NCI-H526 treated with DMSO at 0.1 percent for 48 hours (cell line): ENCODE measurements around the gene XRCC3.
"Not testable (repeated sequence)": the region's sequence is repeated elsewhere in the genome, so short reads cannot be mapped to it uniquely, and the experiment has no call there.

ENCODE experiments used
- DNase-seq: peaks from one replicate; lab custom pipeline; 2025; lab: John Stamatoyannopoulos, UW

Gene XRCC3

DNA sequence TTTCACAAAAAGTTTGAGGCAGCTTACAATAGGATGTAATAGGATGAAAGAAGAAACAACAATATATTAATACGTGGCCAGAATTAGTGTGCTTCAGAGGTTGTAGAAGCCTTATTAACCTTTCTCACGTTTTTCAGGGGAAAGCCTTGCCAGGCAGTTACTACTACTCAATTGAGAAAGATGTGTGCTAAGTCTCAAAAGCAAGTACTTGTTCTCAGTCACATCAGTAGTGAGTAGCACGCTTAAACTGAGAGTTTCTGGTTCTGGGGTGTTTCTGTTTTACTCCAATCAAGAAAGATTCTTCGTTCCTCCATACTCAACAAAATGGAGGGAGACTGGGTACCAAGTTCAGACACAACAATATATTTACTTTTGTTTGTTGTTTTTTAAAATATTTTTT lies 47.6 kb downstream of the XRCC3 start:
- no peak for DNase-seq

DNA sequence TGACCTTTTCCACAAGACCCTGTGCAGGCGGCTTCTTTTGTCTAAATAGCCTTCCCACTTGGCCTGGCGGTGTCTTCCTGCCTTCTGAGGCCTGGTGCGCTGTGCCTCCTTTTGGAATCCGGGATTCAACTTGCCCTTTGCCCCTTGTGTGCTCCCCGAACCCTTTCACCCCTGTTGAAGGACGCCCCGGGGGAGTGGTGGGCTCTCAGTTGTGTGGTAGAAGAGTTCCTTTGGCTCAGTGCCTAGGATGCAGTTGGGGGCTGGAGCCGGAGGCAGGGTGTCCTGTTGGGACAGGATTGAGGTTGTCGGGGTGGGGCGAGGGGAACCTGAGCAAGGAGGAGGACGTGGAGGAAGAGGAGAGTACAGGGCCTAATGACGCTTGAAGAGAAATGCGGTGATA lies 51.7 kb downstream of the XRCC3 start:
- DNase-seq: no peak

DNA sequence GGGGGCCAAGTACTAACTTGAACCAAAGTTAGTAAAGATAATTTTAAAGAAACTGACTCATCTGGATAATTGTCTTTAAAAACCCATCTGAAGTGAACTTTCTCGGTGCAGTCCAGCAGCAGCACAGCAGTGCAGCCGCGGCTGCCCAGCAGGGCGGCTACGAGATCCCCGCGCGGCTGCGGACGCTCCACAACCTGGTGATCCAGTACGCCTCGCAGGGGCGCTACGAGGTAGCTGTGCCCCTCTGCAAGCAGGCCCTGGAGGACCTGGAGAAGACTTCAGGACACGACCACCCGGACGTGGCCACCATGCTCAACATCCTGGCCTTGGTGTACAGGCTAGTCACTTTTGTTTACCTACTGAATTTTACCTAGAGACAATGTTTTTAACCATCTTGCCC lies 52.7 kb downstream of the XRCC3 start:
- DNase-seq: no peak

DNA sequence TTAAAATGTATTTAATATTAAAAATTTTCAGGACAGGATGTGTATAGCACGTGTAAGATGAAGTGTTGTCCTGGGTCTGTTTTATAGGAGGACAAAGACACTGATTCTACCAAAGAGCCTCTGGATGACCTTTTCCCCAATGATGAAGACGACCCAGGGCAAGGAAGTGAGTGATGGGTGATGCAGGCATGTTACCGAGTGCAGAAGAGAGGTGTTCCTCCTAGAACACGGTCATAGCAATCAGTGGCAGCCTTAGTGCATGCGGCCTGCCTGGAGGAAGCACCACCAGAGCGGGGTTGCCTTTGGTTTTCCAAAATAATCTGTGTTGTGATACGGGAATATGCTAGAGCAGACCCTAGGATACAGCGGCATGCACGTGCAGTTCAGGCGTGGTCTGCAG lies 53.2 kb downstream of the XRCC3 start:
- no peak for DNase-seq

DNA sequence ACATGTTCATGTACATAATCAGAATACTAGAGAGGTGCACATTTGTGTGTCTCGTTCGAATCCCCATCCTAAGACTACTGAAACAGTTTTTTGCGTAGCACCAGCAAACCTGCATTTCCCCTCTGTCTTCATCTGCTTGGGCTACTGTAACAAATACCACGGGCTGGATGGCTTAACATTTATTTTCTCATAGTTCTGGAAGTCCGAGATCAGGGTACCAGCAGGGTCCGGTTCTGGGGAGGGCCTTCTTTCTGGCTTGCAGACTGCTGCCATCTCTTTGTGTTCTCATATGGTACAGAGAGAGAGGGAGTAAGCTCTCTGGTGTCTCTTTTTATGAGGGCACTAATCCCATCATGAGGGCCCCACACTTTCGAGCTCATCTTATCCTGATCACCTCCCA lies 55.6 kb downstream of the XRCC3 start:
- no peak for DNase-seq

DNA sequence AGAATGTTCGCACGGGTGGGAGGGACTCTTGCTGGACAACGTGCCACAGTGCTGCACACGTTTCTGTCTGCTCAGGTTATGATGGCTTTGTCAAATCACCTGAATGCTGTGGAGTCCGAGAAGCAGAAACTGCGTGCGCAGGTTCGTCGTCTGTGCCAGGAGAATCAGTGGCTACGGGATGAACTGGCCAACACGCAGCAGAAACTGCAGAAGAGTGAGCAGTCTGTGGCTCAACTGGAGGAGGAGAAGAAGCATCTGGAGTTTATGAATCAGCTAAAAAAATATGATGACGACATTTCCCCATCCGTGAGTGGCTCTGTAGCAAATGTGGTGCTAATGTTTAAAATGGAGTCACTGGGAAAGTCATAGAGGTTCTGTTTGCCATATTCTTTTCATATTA lies 57.8 kb downstream of the XRCC3 start:
- DNase-seq: no peak

DNA sequence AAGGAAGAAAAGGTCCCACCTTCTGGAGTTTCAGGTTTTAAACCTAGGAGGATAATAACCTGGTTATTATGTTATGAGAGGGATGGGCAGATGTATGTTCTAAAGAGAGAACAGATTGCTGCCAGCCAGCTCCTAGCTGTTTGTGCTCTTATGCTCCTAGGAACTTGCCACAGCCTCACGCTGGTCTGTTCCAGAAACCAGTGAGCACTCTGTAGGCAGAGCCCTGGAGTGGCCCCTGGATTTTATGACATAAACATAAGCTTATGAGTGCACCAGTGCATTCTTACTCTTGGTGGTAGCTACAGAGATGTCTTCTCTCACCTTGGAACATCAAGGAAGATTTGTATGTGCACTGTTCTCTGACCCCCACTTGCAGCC lies 58.5 kb downstream of the XRCC3 start:
- no peak for DNase-seq

DNA sequence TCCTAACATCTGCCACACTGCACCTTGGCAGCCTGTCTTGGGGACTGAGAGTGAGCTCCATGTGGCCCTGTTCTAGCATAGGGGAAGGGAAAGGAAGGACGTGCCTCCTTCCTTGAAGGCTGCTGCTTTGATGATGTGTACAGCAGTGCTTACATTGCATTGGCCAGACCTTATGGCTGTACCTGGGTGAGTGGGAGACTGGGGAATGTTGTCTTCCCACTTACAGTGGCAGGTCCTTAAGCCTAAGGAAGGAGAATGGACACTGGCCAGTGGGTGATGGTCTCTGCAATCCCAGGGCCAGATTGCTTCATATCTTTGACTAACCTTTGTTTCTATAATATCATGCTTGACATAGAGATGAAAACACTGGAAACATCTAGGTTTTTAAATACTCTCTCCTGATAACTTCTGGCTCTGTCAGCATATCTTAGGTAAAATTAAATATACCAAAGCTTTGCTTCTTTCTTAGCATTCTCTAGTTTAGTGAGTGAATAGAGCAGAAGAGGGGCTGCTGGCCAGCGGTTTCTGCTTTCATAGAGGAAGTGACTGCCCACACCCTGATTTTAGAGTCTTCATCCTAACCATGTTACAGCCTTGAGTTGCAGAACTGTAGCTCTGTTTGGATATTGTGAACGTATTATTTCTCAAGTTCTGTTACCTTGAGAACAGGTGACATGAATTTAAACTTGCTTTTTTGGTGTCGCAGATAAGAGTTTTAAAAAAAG lies 59.1 kb downstream of the XRCC3 start:
- DNase-seq: no peak

DNA sequence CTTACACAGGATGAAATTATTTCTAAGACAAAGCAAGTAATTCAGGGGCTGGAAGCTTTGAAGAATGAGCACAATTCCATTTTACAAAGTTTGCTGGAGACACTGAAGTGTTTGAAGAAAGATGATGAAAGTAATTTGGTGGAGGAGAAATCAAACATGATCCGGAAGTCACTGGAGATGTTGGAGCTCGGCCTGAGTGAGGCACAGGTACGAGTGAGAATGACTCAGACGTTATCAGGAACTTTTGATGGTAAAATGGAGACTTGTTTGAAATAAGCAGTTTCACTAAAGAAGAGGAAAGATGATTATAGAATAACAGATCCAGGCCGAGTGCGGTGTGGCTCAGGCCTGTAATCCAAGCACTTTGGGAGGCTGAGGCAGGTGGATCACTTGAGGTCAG lies 60.6 kb downstream of the XRCC3 start:
- DNase-seq: no peak

DNA sequence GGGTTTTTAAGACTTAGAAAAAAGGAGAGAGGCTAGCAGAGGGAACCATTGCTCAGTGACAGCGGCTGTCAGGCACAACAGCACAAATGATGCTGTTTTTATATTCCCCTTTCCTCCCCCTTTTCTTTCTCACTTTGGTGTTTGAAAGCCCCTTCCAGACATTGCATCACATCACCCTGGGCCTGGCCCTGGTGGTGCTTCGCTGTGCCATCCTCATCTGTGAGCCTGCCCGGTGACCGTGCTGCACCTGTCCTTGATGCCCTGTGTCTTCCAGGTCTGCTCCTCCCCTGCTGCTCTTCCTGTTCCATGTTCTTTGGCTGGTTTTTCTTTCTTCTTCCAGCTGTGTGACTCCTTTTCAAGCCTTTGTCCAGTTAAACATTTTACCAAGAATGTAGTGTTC lies 61.4 kb downstream of the XRCC3 start:
- no peak for DNase-seq

DNA sequence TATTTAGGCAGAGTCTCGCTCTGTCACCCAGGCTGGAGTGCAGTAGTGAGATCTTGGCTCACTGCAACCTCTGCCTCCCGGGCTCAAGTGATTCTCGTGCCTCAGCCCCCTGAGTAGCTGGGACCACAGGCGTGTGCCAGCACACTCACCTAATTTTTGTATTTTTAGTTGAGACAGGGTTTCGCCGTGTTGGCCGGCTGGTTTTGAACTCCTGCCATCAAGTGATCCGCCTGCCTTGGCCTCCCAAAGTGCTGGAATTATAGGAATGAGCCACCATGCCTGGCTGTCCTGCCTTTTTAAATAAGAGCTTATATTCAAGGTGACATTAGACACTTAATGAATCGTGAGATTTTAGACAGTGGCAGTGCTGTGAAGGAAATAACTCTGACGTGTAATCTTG lies 61.9 kb downstream of the XRCC3 start:
- not testable (repeated sequence) for DNase-seq

DNA sequence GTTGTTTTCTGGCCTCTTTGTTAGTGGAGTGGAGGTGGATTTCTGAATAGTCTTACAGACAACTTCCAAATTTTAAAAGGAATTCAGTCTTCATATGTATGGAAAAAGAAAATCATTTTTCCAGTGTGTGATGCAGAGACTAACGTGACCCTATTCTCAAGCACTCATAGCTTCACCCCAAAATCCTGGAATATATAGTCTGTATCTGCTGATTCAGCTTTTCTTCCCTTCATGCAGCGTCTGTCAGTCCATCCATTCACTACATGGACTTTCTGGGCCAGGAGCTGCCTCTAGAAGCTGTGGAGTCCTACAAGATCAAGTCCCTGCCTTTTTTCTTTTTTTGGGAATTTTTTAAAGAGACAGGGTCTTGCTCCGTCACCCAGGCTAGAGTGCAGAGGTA lies 62.4 kb downstream of the XRCC3 start:
- DNase-seq: no peak

DNA sequence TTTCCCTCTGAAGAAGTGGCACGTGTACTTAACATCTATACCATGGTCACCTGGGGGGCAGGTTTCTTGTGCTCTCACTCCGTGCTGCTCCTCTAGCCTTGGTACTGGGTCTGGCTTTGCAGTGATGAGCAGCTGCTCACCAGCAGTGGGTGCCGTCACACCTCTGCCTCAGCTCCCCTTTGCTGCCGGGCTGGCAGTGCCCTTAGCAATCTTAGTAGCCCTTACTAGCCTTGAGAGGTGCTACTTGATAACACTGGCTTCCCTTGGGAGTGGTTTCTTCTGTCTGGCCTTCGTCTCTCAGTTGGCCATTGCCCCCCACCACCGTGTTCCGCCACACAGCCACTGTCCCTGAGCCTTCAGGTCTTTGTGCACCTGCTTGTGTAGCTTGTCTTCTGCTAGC lies 63.7 kb downstream of the XRCC3 start:
- no peak for DNase-seq

DNA sequence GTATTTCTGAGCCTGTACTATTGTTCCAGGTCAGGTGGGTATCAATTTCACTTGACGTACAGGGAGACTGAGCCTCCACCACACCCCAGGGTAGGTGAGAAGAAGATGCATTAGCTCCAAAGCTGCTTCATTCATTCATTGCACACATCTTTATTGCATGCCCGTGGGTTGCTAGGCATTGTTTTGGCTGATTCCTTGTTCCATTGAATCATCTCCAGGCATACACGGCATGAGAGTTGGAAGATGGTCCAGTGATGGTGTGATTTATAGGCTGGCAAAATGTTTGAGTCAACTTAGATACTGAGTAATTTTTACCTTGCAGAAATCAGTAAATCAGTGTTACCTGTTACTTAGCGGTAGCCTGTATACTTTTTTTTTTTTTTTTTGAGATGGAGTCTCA lies 65.0 kb downstream of the XRCC3 start:
- DNase-seq: no peak

DNA sequence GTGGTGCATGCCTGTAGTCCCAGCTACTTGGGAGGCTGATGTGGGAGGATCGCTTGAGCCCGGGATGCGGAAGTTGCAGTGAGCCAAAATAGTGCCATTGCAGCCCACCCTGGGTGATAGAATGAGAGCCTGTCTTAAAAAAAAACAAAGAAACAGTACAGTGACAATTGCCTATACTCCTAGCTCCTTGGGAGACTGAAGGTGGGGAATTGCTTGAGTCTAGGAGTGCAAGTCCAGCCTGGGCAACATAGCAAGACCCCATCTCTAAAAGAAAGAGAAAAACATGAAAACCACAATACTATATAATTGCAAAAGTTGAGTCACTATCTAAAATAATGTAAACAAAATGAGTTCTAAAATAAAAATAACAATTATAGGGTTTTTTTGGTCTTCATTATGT lies 66.2 kb downstream of the XRCC3 start:
- DNase-seq: no peak
